NCI-H1694 treated with DMSO at 0.1 percent for 48 hours (cell line): ENCODE measurements around the gene PCNX1.
A peak's percentile ranks its signal among the peaks of the same experiment; 100 is the strongest.
"Not testable (repeated sequence)": the region's sequence is repeated elsewhere in the genome, so short reads cannot be mapped to it uniquely, and the experiment has no call there.

Source experiments
- DNase-seq: peaks from one replicate; lab custom pipeline; 2025; lab: John Stamatoyannopoulos, UW

The PCNX1 gene

GRCh38 chr14:70907176-70907995 is at the start of gene PCNX1:
PCNX1 (plus strand) TSS chr14:70907459; CDS start chr14:70907851, 392 bp downstream.
- DNase-seq, result peak; percentile 92

- no peak for DNase-seq
Measured at GRCh38 chr14:70857496-70857890, 49.8 kb upstream of the PCNX1 start.

- no peak for DNase-seq
Measured at GRCh38 chr14:70858641-70859040, 48.6 kb upstream of the PCNX1 start.

GRCh38 chr14:70866992-70867391 is 40.3 kb upstream of the PCNX1 start:
- not testable (repeated sequence) for DNase-seq

- no peak for DNase-seq
Measured at GRCh38 chr14:70871001-70871400, 36.3 kb upstream of the PCNX1 start.

GRCh38 chr14:70871863-70872677 is 35.2 kb upstream of the PCNX1 start:
- DNase-seq, result no peak

GRCh38 chr14:70872678-70873020 is 34.6 kb upstream of the PCNX1 start:
- DNase-seq, result no peak

GRCh38 chr14:70873627-70874026 is 33.6 kb upstream of the PCNX1 start:
- DNase-seq, result peak; percentile 34

- not testable (repeated sequence) for DNase-seq
Measured at GRCh38 chr14:70875811-70876460, 31.3 kb upstream of the PCNX1 start.

- peak; percentile 85 for DNase-seq
Measured at GRCh38 chr14:70879448-70879847, 27.8 kb upstream of the PCNX1 start.

- DNase-seq, result not testable (repeated sequence)
Measured at GRCh38 chr14:70880888-70881287, 26.4 kb upstream of the PCNX1 start.

- no peak for DNase-seq
Measured at GRCh38 chr14:70881549-70882177, 25.6 kb upstream of the PCNX1 start.

GRCh38 chr14:70882776-70883492 is 24.3 kb upstream of the PCNX1 start:
- DNase-seq, result no peak

- DNase-seq, result no peak
Measured at GRCh38 chr14:70884595-70885342, 22.5 kb upstream of the PCNX1 start.

- no peak for DNase-seq
Measured at GRCh38 chr14:70885343-70886022, 21.8 kb upstream of the PCNX1 start.

- DNase-seq, result no peak
Measured at GRCh38 chr14:70886421-70887206, 20.6 kb upstream of the PCNX1 start.

- DNase-seq, result no peak
Measured at GRCh38 chr14:70887207-70887681, 20.0 kb upstream of the PCNX1 start.

- peak; percentile 49 for DNase-seq
Measured at GRCh38 chr14:70887737-70888499, 19.3 kb upstream of the PCNX1 start.
